ENCODE data around the gene BMF.
"Not testable (repeated sequence)": the region's sequence is repeated elsewhere in the genome, so short reads cannot be mapped to it uniquely, and the experiment has no call there.

The BMF gene

GRCh38 chr15:40134885-40135284 lies 26.2 kb upstream of the BMF start:
- no peak overlapping the region for H3K4me3 ChIP-seq (ENCODE audit: low read depth, low read length)
- TF ChIP-seq CTCF (IDR thresholded peaks at IDR 0.05; ENCODE audit: insufficient read depth, low read depth, low read length, missing control alignments), result no peak
- DNase-seq (ENCODE audit: low read depth), result no peak

GRCh38 chr15:40133544-40133943 lies 24.9 kb upstream of the BMF start:
- TF ChIP-seq CTCF (IDR thresholded peaks at IDR 0.05; ENCODE audit: insufficient read depth, low read depth, low read length, missing control alignments), result no peak
- no peak for DNase-seq (ENCODE audit: low read depth)

GRCh38 chr15:40130799-40131502 lies 22.3 kb upstream of the BMF start:
- no peak for TF ChIP-seq CTCF (IDR thresholded peaks at IDR 0.05; ENCODE audit: insufficient read depth, low read depth, low read length, missing control alignments)
- no peak for DNase-seq (ENCODE audit: low read depth)

More at GRCh38 chr15:40133544-40133943, 24.9 kb upstream of the BMF start:
- no peak overlapping the region for H3K4me3 ChIP-seq (ENCODE audit: low read depth, low read length)

GRCh38 chr15:40130118-40130517 lies 21.4 kb upstream of the BMF start:
- H3K4me3 ChIP-seq (ENCODE audit: low read depth, low read length), result no peak overlapping the region
- DNase-seq (ENCODE audit: low read depth), result no peak
- TF ChIP-seq CTCF (IDR thresholded peaks at IDR 0.05; ENCODE audit: insufficient read depth, low read depth, low read length, missing control alignments), result no peak

More at GRCh38 chr15:40130799-40131502, 22.3 kb upstream of the BMF start:
- H3K4me3 ChIP-seq (ENCODE audit: low read depth, low read length), result no peak overlapping the region

- no peak for DNase-seq (ENCODE audit: low read depth)
- TF ChIP-seq CTCF (IDR thresholded peaks at IDR 0.05; ENCODE audit: insufficient read depth, low read depth, low read length, missing control alignments), result no peak
- no peak overlapping the region for H3K4me3 ChIP-seq (ENCODE audit: low read depth, low read length)
Measured at GRCh38 chr15:40128766-40129660, 20.3 kb upstream of the BMF start.

GRCh38 chr15:40125950-40126349 lies 17.3 kb upstream of the BMF start:
- DNase-seq (ENCODE audit: low read depth), result no peak
- H3K4me3 ChIP-seq (ENCODE audit: low read depth, low read length), result no peak overlapping the region
- TF ChIP-seq CTCF (IDR thresholded peaks at IDR 0.05; ENCODE audit: insufficient read depth, low read depth, low read length, missing control alignments), result no peak

GRCh38 chr15:40124807-40125285 lies 16.2 kb upstream of the BMF start:
- H3K4me3 ChIP-seq (ENCODE audit: low read depth, low read length); DNase-seq (ENCODE audit: low read depth): not testable (repeated sequence)

- not testable (repeated sequence) for DNase-seq (ENCODE audit: low read depth)
Measured at GRCh38 chr15:40124333-40124732, 15.7 kb upstream of the BMF start.

GRCh38 chr15:40123863-40124262 lies 15.2 kb upstream of the BMF start:
- H3K4me3 ChIP-seq (ENCODE audit: low read depth, low read length), result not testable (repeated sequence)

More at GRCh38 chr15:40124333-40124732, 15.7 kb upstream of the BMF start:
- H3K4me3 ChIP-seq (ENCODE audit: low read depth, low read length), result not testable (repeated sequence)

GRCh38 chr15:40122989-40123388 lies 14.3 kb upstream of the BMF start:
- DNase-seq (ENCODE audit: low read depth); H3K4me3 ChIP-seq (ENCODE audit: low read depth, low read length): not testable (repeated sequence)

More at GRCh38 chr15:40123863-40124262, 15.2 kb upstream of the BMF start:
- DNase-seq (ENCODE audit: low read depth), result not testable (repeated sequence)

Measured in GM12865 (cell line).